Measurements from ENCODE around the gene NEURL1. TPM values are rescaled to one million over a fixed set of nuclear protein-coding genes. Genes with fewer than 3 reads are reported as not detected.
A peak's percentile ranks its signal among the peaks of the same experiment; 100 is the strongest.
"Not testable (repeated sequence)": the region's sequence is repeated elsewhere in the genome, so short reads cannot be mapped to it uniquely, and the experiment has no call there.

The NEURL1 gene
- total RNA-seq, 1 donor from 2014 or later, result 0.05 TPM

- intact Hi-C loops (cut with DNase I); DNase-seq; ATAC-seq (ENCODE audit: poor library complexity): not testable (repeated sequence)
Observed at GRCh38 chr10:103486635-103487409, 6.7 kb upstream of the NEURL1 start.

DNA sequence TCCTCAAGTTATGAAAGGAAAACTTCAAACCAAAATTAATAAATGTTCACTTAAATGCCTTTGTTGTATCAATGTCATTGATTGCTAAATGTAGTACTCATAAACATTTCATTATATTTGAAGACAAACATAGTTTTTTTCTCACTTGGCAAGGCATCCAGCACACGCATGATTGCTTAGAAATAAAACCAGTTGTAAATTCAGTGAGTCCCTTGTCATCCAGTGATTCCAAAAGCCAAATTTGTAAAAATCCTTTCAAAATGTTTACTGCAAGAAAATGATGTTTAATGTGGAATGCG is 6.1 kb upstream of the NEURL1 start:
- intact Hi-C loops (cut with DNase I), result no loop called here
- ATAC-seq (ENCODE audit: poor library complexity) (no peak), DNase-seq (no peak)

DNA sequence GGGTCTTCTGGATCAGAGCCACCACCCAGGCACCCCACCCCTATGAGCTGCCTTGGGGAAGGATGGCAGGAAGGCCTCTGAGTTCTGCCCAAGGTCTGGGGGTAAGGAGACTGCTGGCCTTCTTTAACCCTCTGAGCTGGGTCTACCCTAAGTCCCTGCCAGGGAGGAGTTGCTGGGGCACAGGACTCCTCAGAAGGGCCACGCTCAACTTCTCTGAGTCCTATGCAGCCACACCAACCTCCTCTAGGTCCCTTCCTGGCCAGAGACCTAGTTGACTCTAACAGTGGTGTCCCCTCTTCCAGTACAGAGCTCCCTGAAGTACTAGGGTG is 2.6 kb upstream of the NEURL1 start:
- DNase-seq, result no peak
- ATAC-seq (ENCODE audit: poor library complexity), result no peak
- intact Hi-C loops (cut with DNase I), result no loop called here

- peak; percentile 30 for ATAC-seq (ENCODE audit: poor library complexity)
- intact Hi-C loops (cut with DNase I), result no loop called here
- DNase-seq, result no peak
Observed at GRCh38 chr10:103491729-103492364, 1.7 kb upstream of the NEURL1 start.

DNA sequence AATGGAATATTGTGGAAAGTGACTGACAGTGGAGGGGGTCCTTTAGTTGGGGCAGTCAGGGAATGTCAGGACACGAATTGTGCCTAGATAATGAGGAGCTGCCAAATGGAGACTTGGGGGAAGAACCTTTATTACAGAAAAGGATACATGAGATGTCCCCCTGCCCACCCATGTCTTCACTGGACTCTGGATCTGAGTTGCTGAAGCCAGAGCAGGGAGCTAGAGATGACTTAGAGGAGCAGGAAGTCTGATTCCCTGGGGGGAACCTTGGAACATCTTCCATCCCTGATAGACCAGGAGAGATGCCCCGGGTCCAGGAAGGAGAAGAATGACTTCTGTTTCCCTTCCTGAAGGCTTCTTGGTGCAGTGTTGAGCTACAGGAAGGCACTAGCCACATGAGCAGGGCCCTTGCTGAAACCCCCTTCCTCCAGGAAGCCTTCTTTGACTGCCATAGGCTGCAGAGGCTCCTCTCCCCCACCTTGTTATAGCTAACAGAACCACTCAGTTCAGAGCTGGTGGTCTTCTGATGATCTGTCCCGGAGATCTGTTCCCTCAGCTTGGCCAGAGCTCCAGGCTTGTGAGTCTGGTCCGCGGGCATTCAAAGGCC is 747 bp upstream of the NEURL1 start:
- no peak for DNase-seq
- intact Hi-C loops (cut with DNase I), result no loop called here
- ATAC-seq (ENCODE audit: poor library complexity), result no peak

GRCh38 chr10:103493916-103494877 is 692 bp downstream of the NEURL1 start:
- intact Hi-C loops (cut with DNase I), result no loop called here
- peak; percentile 10 for ATAC-seq (ENCODE audit: poor library complexity)
- no peak for DNase-seq

DNA sequence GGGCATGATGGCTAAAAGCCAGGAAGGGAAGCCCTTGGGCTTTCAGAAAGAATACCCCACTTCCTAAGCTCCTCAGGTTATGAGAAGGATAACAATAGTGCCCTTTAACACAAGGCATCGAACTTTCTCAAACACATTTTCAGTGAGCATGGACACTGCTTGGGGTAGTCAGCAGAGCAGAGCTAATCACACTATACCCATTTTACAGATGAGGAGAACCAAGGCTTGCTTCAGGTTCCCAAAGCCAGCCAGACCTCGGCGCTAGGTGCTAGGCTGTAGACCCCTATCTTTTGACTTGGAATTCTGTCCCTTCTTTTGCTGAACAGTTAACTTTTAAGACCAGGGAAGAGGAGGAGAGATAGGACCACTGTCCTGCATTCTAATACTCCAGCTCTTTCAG is 1.8 kb downstream of the NEURL1 start:
- no peak for ATAC-seq (ENCODE audit: poor library complexity)
- intact Hi-C loops (cut with DNase I), result no loop called here
- no peak for DNase-seq

- ATAC-seq (ENCODE audit: poor library complexity), result no peak
- intact Hi-C loops (cut with DNase I), result no loop called here
- DNase-seq, result no peak
Observed at GRCh38 chr10:103497161-103497915, 3.8 kb downstream of the NEURL1 start.

- no peak for DNase-seq
- intact Hi-C loops (cut with DNase I), result no loop called here
- ATAC-seq (ENCODE audit: poor library complexity), result no peak
Observed at GRCh38 chr10:103498936-103499638, 5.6 kb downstream of the NEURL1 start.

GRCh38 chr10:103499881-103500280 is 6.4 kb downstream of the NEURL1 start:
- DNase-seq, result no peak
- ATAC-seq (ENCODE audit: poor library complexity), result no peak
- intact Hi-C loops (cut with DNase I), result no loop called here

GRCh38 chr10:103500481-103500880 is 7.0 kb downstream of the NEURL1 start:
- no peak for ATAC-seq (ENCODE audit: poor library complexity)
- intact Hi-C loops (cut with DNase I), result no loop called here
- no peak for DNase-seq

GRCh38 chr10:103501186-103501585 is 7.7 kb downstream of the NEURL1 start:
- intact Hi-C loops (cut with DNase I), result no loop called here
- ATAC-seq (ENCODE audit: poor library complexity) (no peak), DNase-seq (no peak)

DNA sequence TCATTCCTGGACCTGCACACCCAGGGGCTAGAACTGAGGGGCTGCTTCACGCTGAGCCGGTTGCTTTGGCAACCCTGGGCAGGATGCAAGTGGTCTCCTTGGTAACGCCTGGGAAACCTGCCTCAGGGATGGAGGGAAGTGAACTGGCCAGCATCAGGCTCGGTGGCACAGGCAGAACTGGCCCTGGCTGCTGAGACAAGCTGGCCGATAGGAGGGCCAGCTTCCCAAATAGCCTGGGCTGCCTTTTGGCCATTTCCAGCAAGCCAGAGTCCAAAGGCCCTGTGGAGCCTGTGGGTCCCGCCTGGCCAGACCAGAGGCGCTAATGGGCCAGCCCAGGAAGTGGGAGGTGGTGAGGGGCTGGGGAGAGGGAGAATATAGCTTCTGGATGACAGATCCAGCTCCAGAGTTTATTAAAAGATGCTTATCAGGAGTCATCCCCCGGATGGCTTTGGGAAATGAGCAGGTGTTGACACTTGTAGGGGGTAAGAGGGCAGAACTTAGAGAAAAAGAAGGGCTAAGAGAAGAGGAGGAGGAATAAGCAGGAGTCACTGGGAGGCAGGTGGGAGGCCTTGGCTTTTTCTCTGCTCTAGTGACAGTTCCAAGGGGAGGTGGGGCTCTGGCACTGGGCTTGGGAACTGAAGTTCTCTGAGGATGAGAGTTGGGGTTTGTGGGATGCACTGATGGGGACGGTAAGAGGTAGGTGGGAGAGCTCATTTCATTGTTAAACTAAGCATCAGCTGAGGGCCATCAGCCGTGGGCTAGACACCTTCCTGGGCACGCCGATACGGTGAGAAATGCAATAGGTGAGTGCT is 9.6 kb downstream of the NEURL1 start:
- DNase-seq (no peak), ATAC-seq (ENCODE audit: poor library complexity) (no peak)
- intact Hi-C loops (cut with DNase I), result no loop called here

DNA sequence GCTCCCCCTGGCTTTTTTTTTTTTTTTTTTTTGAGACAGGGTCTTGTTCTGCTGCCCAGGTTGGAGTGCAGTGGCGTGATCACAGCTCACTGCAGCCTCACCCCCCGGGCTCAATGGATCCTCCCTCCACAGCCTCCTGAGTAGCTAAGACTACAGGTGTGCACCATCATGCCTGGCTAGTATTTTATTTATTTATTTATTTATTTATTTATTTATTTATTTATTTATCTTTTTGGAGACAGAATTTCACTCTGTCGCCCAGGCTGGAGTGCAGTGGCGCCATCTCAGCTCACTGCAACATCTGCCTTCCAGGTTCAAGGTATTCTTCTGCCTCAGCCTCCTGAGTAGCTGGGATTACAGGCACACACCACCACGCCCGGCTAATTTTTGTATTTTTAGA is 10.3 kb downstream of the NEURL1 start:
- intact Hi-C loops (cut with DNase I); ATAC-seq (ENCODE audit: poor library complexity); DNase-seq: not testable (repeated sequence)

DNA sequence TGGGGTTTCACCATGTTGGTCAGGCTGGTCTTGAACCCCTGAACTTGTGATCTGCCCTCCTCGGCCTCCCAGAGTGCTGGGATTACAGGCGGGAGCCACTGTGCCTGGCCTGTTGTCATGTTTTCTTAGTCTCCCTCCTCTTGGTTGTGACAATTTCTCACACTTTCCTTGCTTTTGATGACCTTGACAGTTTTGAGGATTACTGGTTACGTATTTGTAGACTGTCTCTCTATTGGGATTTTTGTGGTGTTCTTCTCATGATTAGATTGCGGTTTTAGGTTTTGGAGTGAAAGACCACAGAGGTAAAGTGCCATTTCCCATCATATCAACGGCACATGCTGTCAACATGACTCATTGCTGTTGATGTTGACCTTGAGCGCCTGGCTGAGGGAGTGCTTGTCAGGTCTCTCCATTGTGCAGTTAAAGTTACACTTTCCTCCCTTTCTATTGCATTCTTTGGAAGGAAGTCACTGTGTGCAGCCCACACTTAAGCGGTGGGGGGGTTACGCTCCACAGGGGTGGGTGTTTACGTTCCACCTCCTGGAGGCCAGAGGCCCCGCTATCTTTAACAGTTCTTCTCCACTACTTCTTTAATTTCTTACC is 10.8 kb downstream of the NEURL1 start:
- no peak for DNase-seq
- intact Hi-C loops (cut with DNase I), result no loop called here
- ATAC-seq (ENCODE audit: poor library complexity), result peak; percentile 63

DNA sequence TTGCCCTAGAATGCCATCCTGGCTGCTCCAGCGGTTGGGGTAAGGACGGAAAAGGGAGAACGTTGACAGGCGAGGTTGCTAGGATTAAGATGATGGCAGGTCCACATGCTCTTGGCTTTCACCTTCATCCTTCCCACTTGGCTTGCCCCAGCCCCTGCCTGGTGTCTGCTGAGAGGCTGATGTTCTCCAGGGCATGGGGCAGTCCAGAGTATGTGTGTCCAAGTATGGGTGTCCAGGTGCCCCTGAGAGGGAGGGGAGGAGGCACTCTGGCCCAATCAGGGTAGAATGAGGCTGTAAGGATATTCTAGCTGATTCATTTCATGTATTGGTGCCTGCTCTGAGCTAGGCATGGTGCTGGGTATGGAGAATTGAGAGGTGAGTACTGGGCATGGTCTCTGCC is 12.6 kb downstream of the NEURL1 start:
- DNase-seq, result no peak
- intact Hi-C loops (cut with DNase I), result no loop called here
- no peak for ATAC-seq (ENCODE audit: poor library complexity)
